ENCODE measurements around the gene PRKCA.

DNA sequence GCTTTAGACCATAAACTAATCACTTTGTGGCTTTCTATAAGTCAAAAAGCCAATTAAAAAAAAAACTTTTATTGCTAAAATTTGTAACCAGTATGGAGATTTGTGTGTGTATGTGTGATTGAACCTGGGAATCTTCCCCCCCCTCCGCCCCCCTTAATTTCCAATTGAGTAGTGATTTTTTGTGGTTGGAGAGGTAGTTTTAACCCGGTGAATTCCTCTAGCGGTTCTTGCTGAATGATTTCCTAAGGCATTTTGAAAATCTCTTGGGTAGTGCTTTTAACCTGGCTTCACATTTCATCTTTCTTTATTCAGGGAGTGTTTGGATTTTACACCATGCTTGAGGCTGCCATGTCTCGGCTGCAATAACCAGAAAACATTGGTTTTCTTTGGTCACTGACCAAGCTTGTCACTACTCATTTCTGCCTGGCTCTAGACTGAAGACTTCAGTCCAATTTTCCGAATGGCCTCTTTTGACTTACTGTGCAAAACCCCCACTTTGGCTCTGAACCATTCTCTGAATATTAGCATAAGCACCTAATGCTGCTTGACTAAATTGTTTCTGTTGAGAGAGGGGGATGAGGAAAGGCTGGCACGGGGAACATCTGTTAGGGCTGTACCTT lies 35.6 kb downstream of the PRKCA start:
- no peak for TF ChIP-seq CTCF (IDR thresholded peaks at IDR 0.05)
- no peak for TF ChIP-seq POLR2A (IDR thresholded peaks at IDR 0.05)

Measured in gastroesophageal sphincter (tissue), 3 donors.